Activated naive CD4-positive, alpha-beta T cell treated with anti-CD3 and anti-CD28 coated beads, Interleukin-2, amount 10 ng/mL, durations not matched to agents 7 days and 5 days (primary cell): ENCODE results near the gene CDH5.

Source experiments
- CTCF ChIA-PET: fragments of 350-600 bp; sonication (Branson Sonifier 250); formaldehyde crosslinking; loops from one replicate; lab custom pipeline; 2021; ENCODE audit warnings: antibody characterized with exemption; lab: Charles Lee
- DNase-seq: peaks from one replicate; pipeline ENCODE4 v3.0.0-alpha.2; 2020
- H3K27ac Mint-ChIP-seq: one replicate; pipeline ENCODE4 v1.8.0; 2021; ENCODE audit warnings: mild to moderate bottlenecking, moderate library complexity, mixed read lengths
- H3K27me3 Mint-ChIP-seq: one replicate; pipeline ENCODE4 v1.8.0; 2021; ENCODE audit warnings: mild to moderate bottlenecking, mixed read lengths
- H3K36me3 Mint-ChIP-seq: one replicate; pipeline ENCODE4 v1.8.0; 2021; ENCODE audit warnings: mixed read lengths
- H3K4me1 Mint-ChIP-seq: one replicate; pipeline ENCODE4 v1.8.0; 2021; ENCODE audit warnings: mixed read lengths
- H3K4me3 Mint-ChIP-seq: one replicate; pipeline ENCODE4 v1.8.0; 2021; ENCODE audit warnings: mild to moderate bottlenecking, moderate library complexity, mixed read lengths
- H3K9me3 Mint-ChIP-seq: one replicate; pipeline ENCODE4 v1.8.0; 2021; ENCODE audit warnings: mixed read lengths

CDH5 gene

GRCh38 chr16:66400503-66401380 is 34.3 kb downstream of the CDH5 start:
- Mint-ChIP-seq H3K27ac (no peak overlapping the region), H3K36me3 (no peaks in the 10 kb centered on the region), H3K4me1 (no peaks in the 10 kb centered on the region), H3K4me3 (no peak overlapping the region), H3K9me3 (peaks cover 2% of the 10 kb centered on the region), H3K27me3 (peaks cover 59% of the 10 kb centered on the region)
- DNase-seq, result no peak
- CTCF ChIA-PET, result no interaction called here

- no peak overlapping the region for H3K27ac Mint-ChIP-seq
- peaks cover 59% of the 10 kb centered on the region for H3K27me3 Mint-ChIP-seq
- no peak for DNase-seq
- H3K4me3 Mint-ChIP-seq, result no peak overlapping the region
- CTCF ChIA-PET, result no interaction called here
- no peaks in the 10 kb centered on the region for H3K36me3 Mint-ChIP-seq
- H3K9me3 Mint-ChIP-seq, result peaks cover 2% of the 10 kb centered on the region
- peaks cover 2% of the 10 kb centered on the region for H3K4me1 Mint-ChIP-seq
Observed at GRCh38 chr16:66401610-66402009, 35.1 kb downstream of the CDH5 start.

- CTCF ChIA-PET, result no interaction called here
- peaks cover 7% of the 10 kb centered on the region for H3K4me1 Mint-ChIP-seq
- H3K27me3 Mint-ChIP-seq, result peaks cover 61% of the 10 kb centered on the region
- no peak overlapping the region for H3K4me3 Mint-ChIP-seq
- peaks cover 2% of the 10 kb centered on the region for H3K9me3 Mint-ChIP-seq
- H3K27ac Mint-ChIP-seq, result no peak overlapping the region
- DNase-seq, result no peak
- no peaks in the 10 kb centered on the region for H3K36me3 Mint-ChIP-seq
Observed at GRCh38 chr16:66402166-66402565, 35.7 kb downstream of the CDH5 start.

- H3K27me3 Mint-ChIP-seq, result peaks cover 59% of the 10 kb centered on the region
- H3K36me3 Mint-ChIP-seq, result no peaks in the 10 kb centered on the region
- peaks cover 8% of the 10 kb centered on the region for H3K4me1 Mint-ChIP-seq
- no peak for DNase-seq
- CTCF ChIA-PET, result interaction anchor here (1.6 to 5.3 kb wide), 2 partner anchors 80 to 187 kb away, joined by 5 to 57 read pairs; no protein-coding TSS in a partner anchor
- H3K27ac Mint-ChIP-seq, result no peak overlapping the region
- H3K9me3 Mint-ChIP-seq, result peaks cover 2% of the 10 kb centered on the region
- no peak overlapping the region for H3K4me3 Mint-ChIP-seq
Observed at GRCh38 chr16:66402591-66403230, 36.2 kb downstream of the CDH5 start.

GRCh38 chr16:66403531-66404145 is 37.1 kb downstream of the CDH5 start:
- peaks cover 17% of the 10 kb centered on the region for H3K4me1 Mint-ChIP-seq

GRCh38 chr16:66405057-66405783 is 38.7 kb downstream of the CDH5 start:
- no peak for DNase-seq
- Mint-ChIP-seq H3K4me1 (peaks cover 31% of the 10 kb centered on the region), H3K36me3 (peaks cover 7% of the 10 kb centered on the region), H3K4me3 (no peak overlapping the region), H3K27me3 (peaks cover 47% of the 10 kb centered on the region), H3K9me3 (peaks cover 2% of the 10 kb centered on the region), H3K27ac (no peak overlapping the region)
- CTCF ChIA-PET, result interaction anchor here (0.6 to 5.8 kb wide), 23 partner anchors 10 to 468 kb away, joined by 3 to 75 read pairs (median 3); partner anchors contain the start of gene CMTM2

More at GRCh38 chr16:66403531-66404145, 37.1 kb downstream of the CDH5 start:
- Mint-ChIP-seq H3K4me3 (no peak overlapping the region), H3K27ac (no peak overlapping the region), H3K9me3 (peaks cover 2% of the 10 kb centered on the region), H3K36me3 (no peaks in the 10 kb centered on the region), H3K27me3 (peaks cover 51% of the 10 kb centered on the region)
- CTCF ChIA-PET, result interaction anchor here (1.5 to 5.8 kb wide), 5 partner anchors 22 to 464 kb away, joined by 3 to 75 read pairs (median 23); no protein-coding TSS in a partner anchor
- DNase-seq, result no peak

GRCh38 chr16:66406534-66407221 is 40.2 kb downstream of the CDH5 start:
- peaks cover 2% of the 10 kb centered on the region for H3K9me3 Mint-ChIP-seq
- CTCF ChIA-PET, result interaction anchor here (0.7 to 5.8 kb wide), 31 partner anchors 9 to 461 kb away, joined by 3 to 75 read pairs (median 5); partner anchors contain the start of genes CKLF, CMTM3 and NAE1

GRCh38 chr16:66408163-66409048 is 41.9 kb downstream of the CDH5 start:
- Mint-ChIP-seq H3K4me3 (peak overlapping the region; percentile 90), H3K27ac (peak overlapping the region; percentile 91), H3K36me3 (peaks cover 11% of the 10 kb centered on the region), H3K27me3 (peaks cover 33% of the 10 kb centered on the region), H3K4me1 (peaks cover 32% of the 10 kb centered on the region), H3K9me3 (peaks cover 4% of the 10 kb centered on the region)
- CTCF ChIA-PET, result interaction anchor here (0.6 to 5.8 kb wide), 13 partner anchors 7 to 459 kb away, joined by 3 to 75 read pairs (median 7); no protein-coding TSS in a partner anchor
- DNase-seq, result peak; percentile 55

More at GRCh38 chr16:66406534-66407221, 40.2 kb downstream of the CDH5 start:
- H3K27me3 Mint-ChIP-seq, result peaks cover 35% of the 10 kb centered on the region
- peaks cover 32% of the 10 kb centered on the region for H3K4me1 Mint-ChIP-seq
- H3K4me3 Mint-ChIP-seq, result peak overlapping the region; percentile 78
- peak; percentile 91 for DNase-seq
- peaks cover 11% of the 10 kb centered on the region for H3K36me3 Mint-ChIP-seq
- H3K27ac Mint-ChIP-seq, result peak overlapping the region; percentile 24

- CTCF ChIA-PET, result interaction anchor here (0.6 to 5.8 kb wide), 6 partner anchors 68 to 261 kb away, joined by 3 to 75 read pairs (median 10); no protein-coding TSS in a partner anchor
- Mint-ChIP-seq H3K27me3 (peaks cover 26% of the 10 kb centered on the region), H3K9me3 (peaks cover 4% of the 10 kb centered on the region), H3K36me3 (peaks cover 11% of the 10 kb centered on the region), H3K4me1 (peaks cover 32% of the 10 kb centered on the region), H3K27ac (no peak overlapping the region), H3K4me3 (peak overlapping the region; percentile 90)
- DNase-seq, result no peak
Observed at GRCh38 chr16:66409156-66409555, 42.7 kb downstream of the CDH5 start.

GRCh38 chr16:66412182-66412581 is 45.7 kb downstream of the CDH5 start:
- Mint-ChIP-seq H3K36me3 (peaks cover 11% of the 10 kb centered on the region), H3K4me1 (peaks cover 25% of the 10 kb centered on the region), H3K27ac (no peak overlapping the region), H3K9me3 (peaks cover 2% of the 10 kb centered on the region), H3K27me3 (peaks cover 6% of the 10 kb centered on the region), H3K4me3 (no peak overlapping the region)
- DNase-seq, result no peak
- CTCF ChIA-PET, result no interaction called here

GRCh38 chr16:66414891-66415290 is 48.4 kb downstream of the CDH5 start:
- H3K27me3 Mint-ChIP-seq, result peaks cover 12% of the 10 kb centered on the region
- H3K4me1 Mint-ChIP-seq, result peaks cover 13% of the 10 kb centered on the region
- H3K4me3 Mint-ChIP-seq, result no peak overlapping the region
- H3K27ac Mint-ChIP-seq, result no peak overlapping the region
- no peak for DNase-seq
- H3K36me3 Mint-ChIP-seq, result peaks cover 7% of the 10 kb centered on the region
- peaks cover 2% of the 10 kb centered on the region for H3K9me3 Mint-ChIP-seq
- CTCF ChIA-PET, result interaction anchor here (1.1 to 2.2 kb wide), 4 partner anchors 8 to 458 kb away, joined by 3 to 7 read pairs (median 3); no protein-coding TSS in a partner anchor

GRCh38 chr16:66416136-66416535 is 49.6 kb downstream of the CDH5 start:
- no peak overlapping the region for H3K27ac Mint-ChIP-seq
- no peak overlapping the region for H3K4me3 Mint-ChIP-seq
- peaks cover 2% of the 10 kb centered on the region for H3K9me3 Mint-ChIP-seq
- peaks cover 9% of the 10 kb centered on the region for H3K4me1 Mint-ChIP-seq
- DNase-seq, result no peak
- H3K36me3 Mint-ChIP-seq, result peaks cover 2% of the 10 kb centered on the region
- peaks cover 15% of the 10 kb centered on the region for H3K27me3 Mint-ChIP-seq
- CTCF ChIA-PET, result interaction anchor here (2.2 kb wide), 1 partner anchor 9 kb away, joined by 7 read pairs; no protein-coding TSS in a partner anchor
